SK-N-SH treated with all-trans-retinoic acid at 6 μM for 48 hours (cell line): ENCODE results near the gene CEP295NL.
"Not testable (repeated sequence)": the region's sequence is repeated elsewhere in the genome, so short reads cannot be mapped to it uniquely, and the experiment has no call there.

ENCODE experiments used
- ATAC-seq: fragments of 200-7000 bp; cut with Tn5 transposase; 3 replicates; pipeline ENCODE4 v1.9.1; 2020; ENCODE audit warnings: mild to moderate bottlenecking, moderate library complexity
- ARNTL ChIP-seq: fragments of 450-650 bp; formaldehyde crosslinking; IDR thresholded peaks from 2 replicates; pipeline ENCODE4 v1.5.0; 2020; ENCODE audit warnings: low read depth, mild to moderate bottlenecking, moderate library complexity, borderline replicate concordance
- BACH2 ChIP-seq: fragments of 250-450 bp; sonication (Bioruptor Pico); IDR thresholded peaks from 2 replicates; pipeline ENCODE4 v1.9.0; 2021; ENCODE audit warnings: mild to moderate bottlenecking, borderline replicate concordance
- CREB5 ChIP-seq: fragments of 250-450 bp; sonication (Bioruptor Pico); IDR thresholded peaks from 2 replicates; pipeline ENCODE4 v1.5.1; 2020; ENCODE audit warnings: low read depth, mild to moderate bottlenecking, moderate library complexity
- CSDC2 ChIP-seq: fragments of 250-450 bp; sonication (Bioruptor Pico); IDR thresholded peaks from 2 replicates; pipeline ENCODE4 v1.5.0; 2020; ENCODE audit warnings: mild to moderate bottlenecking, moderate library complexity
- ESRRG ChIP-seq: fragments of 250-450 bp; sonication (Bioruptor Pico); IDR thresholded peaks from 2 replicates; pipeline ENCODE4 v1.6.1; 2021; ENCODE audit warnings: mild to moderate bottlenecking
- GLIS3 ChIP-seq: fragments of 250-450 bp; sonication (Bioruptor Pico); IDR thresholded peaks from 2 replicates; pipeline ENCODE4 v1.5.0; 2020; ENCODE audit warnings: mild to moderate bottlenecking, moderate library complexity
- ISL1 ChIP-seq: fragments of 250-450 bp; sonication (Bioruptor Pico); IDR thresholded peaks from 2 replicates; pipeline ENCODE4 v2.1.2; 2022; ENCODE audit warnings: mild to moderate bottlenecking, moderate library complexity
- OSR1 ChIP-seq: fragments of 250-450 bp; sonication (Bioruptor Pico); IDR thresholded peaks from 2 replicates; pipeline ENCODE4 v1.8.0; 2022; ENCODE audit warnings: moderate library complexity, mild to moderate bottlenecking, inconsistent platforms
- PATZ1 ChIP-seq: fragments of 250-450 bp; sonication (Bioruptor Pico); IDR thresholded peaks from 2 replicates; pipeline ENCODE4 v1.8.0; 2020; ENCODE audit warnings: mild to moderate bottlenecking, moderate library complexity, borderline replicate concordance
- PPARA ChIP-seq: fragments of 250-450 bp; sonication (Bioruptor Pico); IDR thresholded peaks from 2 replicates; pipeline ENCODE4 v1.5.0; 2020; ENCODE audit warnings: mild to moderate bottlenecking, borderline replicate concordance
- RARB ChIP-seq: fragments of 250-450 bp; sonication (Bioruptor Pico); IDR thresholded peaks from 2 replicates; pipeline ENCODE4 v1.8.0; 2021; ENCODE audit warnings: mild to moderate bottlenecking, moderate library complexity
- SNAI2 ChIP-seq: fragments of 250-450 bp; sonication (Bioruptor Pico); IDR thresholded peaks from 2 replicates; pipeline ENCODE4 v1.5.0; 2020; ENCODE audit warnings: mild to moderate bottlenecking, moderate library complexity
- TCF4 ChIP-seq: fragments of 250-450 bp; sonication (Bioruptor Pico); IDR thresholded peaks from 2 replicates; pipeline ENCODE4 v1.8.0; 2021; ENCODE audit warnings: mild to moderate bottlenecking, moderate library complexity, borderline replicate concordance
- TOX ChIP-seq: fragments of 250-450 bp; sonication (Bioruptor Pico); IDR thresholded peaks from 2 replicates; pipeline ENCODE4 v1.8.0; 2021; ENCODE audit warnings: mild to moderate bottlenecking, moderate library complexity, borderline replicate concordance
- ZC3H10 ChIP-seq: fragments of 250-450 bp; sonication (Bioruptor Pico); IDR thresholded peaks from 2 replicates; pipeline ENCODE4 v1.5.1; 2021; ENCODE audit warnings: mild to moderate bottlenecking, moderate library complexity
- ZFP3 ChIP-seq: fragments of 250-450 bp; sonication (Bioruptor Pico); IDR thresholded peaks from 2 replicates; pipeline ENCODE4 v1.5.0; 2020; ENCODE audit warnings: mild to moderate bottlenecking, moderate library complexity
- ZFP30 ChIP-seq: fragments of 450-650 bp; formaldehyde crosslinking; IDR thresholded peaks from 2 replicates; pipeline ENCODE4 v1.5.0; 2022; ENCODE audit warnings: mild to moderate bottlenecking, moderate library complexity
- ZNF565 ChIP-seq: fragments of 450-650 bp; formaldehyde crosslinking; conservative IDR thresholded peaks from 2 replicates; pipeline ENCODE4 v1.5.0; 2020; ENCODE audit warnings: low read depth, mild to moderate bottlenecking, moderate library complexity
- ZNF70 ChIP-seq: fragments of 450-650 bp; formaldehyde crosslinking; IDR thresholded peaks from 2 replicates; pipeline ENCODE4 v1.5.0; 2020; ENCODE audit warnings: mild to moderate bottlenecking, moderate library complexity
- ZNF8 ChIP-seq: fragments of 450-650 bp; formaldehyde crosslinking; IDR thresholded peaks from 2 replicates; pipeline ENCODE4 v1.5.0; 2020; ENCODE audit warnings: mild to moderate bottlenecking, moderate library complexity
- TF ChIP-seq, protein P1 (sequence below): fragments of 250-450 bp; sonication (Bioruptor Pico); IDR thresholded peaks from 2 replicates; pipeline ENCODE4 v1.5.0; 2020; ENCODE audit warnings: mild to moderate bottlenecking, moderate library complexity

CEP295NL gene

GRCh38 chr17:78915872-78916632 lies 13.1 kb upstream of the CEP295NL start:
- ATAC-seq, result peak; percentile 10; the same call in 1 of the 3 replicates

DNA sequence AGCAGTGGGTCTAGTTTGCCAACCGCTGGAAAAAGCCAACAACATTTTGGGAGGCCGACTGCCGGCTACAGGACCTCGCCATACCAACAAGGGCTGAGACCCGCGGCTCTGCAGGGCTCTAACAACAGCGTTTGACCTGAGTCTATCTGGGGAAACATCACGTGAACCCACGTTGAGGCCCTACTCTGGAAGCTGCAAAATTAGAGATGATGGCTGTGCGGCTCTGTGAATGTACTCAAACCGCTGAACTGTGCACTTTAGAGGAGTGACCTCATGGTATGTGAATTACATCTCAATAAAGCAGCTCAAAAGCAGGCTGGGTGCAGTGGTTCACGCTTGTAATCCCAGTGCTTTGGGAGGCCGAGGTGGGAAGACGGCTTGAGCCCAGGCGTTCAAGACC lies 10.1 kb upstream of the CEP295NL start:
- TF ChIP-seq SNAI2 (CRISPR knock-in tag), result no peak
- TF ChIP-seq TCF4 (CRISPR knock-in tag), result no peak
- TF ChIP-seq ESRRG (CRISPR knock-in tag), result no peak
- no peak for TF ChIP-seq ARNTL (CRISPR knock-in tag)
- no peak for TF ChIP-seq ZNF8 (CRISPR knock-in tag)
- no peak for TF ChIP-seq ZFP3
- no peak for TF ChIP-seq CSDC2
- TF ChIP-seq ZNF565, result no peak
- no peak for ATAC-seq

More at GRCh38 chr17:78915872-78916632, 13.1 kb upstream of the CEP295NL start:
- no peak for TF ChIP-seq CREB5

- TF ChIP-seq ISL1 (CRISPR knock-in tag), result no peak
- TF ChIP-seq BACH2, result no peak
Measured at GRCh38 chr17:78912082-78912481, 9.1 kb upstream of the CEP295NL start.

GRCh38 chr17:78911543-78911942 lies 8.5 kb upstream of the CEP295NL start:
- not testable (repeated sequence) for ATAC-seq

More at GRCh38 chr17:78912082-78912481, 9.1 kb upstream of the CEP295NL start:
- ATAC-seq, result no peak

- no peak for ATAC-seq
- TF ChIP-seq ZNF565 (no peak), CREB5 (no peak), TOX (CRISPR knock-in tag) (no peak), ESRRG (CRISPR knock-in tag) (no peak), ZNF70 (CRISPR knock-in tag) (no peak), OSR1 (CRISPR knock-in tag) (no peak), ZC3H10 (CRISPR knock-in tag) (no peak), CSDC2 (no peak), ZFP30 (no peak), BACH2 (no peak), ZNF8 (CRISPR knock-in tag) (no peak), RARB (CRISPR knock-in tag) (no peak), TCF4 (CRISPR knock-in tag) (no peak), GLIS3 (CRISPR knock-in tag) (no peak), PATZ1 (CRISPR knock-in tag) (no peak)
Measured at GRCh38 chr17:78910497-78911284, 7.7 kb upstream of the CEP295NL start.

DNA sequence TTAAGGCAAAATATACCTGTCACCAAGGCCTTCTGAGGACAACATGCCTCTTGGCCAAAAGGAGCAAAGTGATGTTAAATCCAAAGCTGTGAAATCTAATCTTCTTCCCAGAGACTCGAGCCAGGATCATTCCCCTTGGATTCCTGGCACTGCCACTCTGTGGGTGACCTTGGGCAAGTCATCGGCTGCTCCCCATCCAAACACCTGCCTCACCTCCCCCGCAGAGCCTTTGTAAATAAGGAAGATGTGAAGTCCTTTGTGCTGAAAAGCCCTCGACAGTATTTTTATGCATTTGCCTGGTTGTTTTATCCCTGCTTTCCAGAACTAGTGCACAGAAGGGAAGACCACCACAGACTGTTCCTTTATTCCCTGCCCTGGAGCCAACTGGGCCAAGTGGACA lies 5.4 kb upstream of the CEP295NL start:
- no peak for ATAC-seq
- TF ChIP-seq ESRRG (CRISPR knock-in tag) (no peak), TOX (CRISPR knock-in tag) (no peak), BACH2 (no peak), ZNF8 (CRISPR knock-in tag) (no peak), ZFP3 (no peak), ZNF565 (no peak), RARB (CRISPR knock-in tag) (no peak), TCF4 (CRISPR knock-in tag) (no peak), PPARA (no peak), SNAI2 (CRISPR knock-in tag) (no peak), CREB5 (no peak), CSDC2 (no peak), ZC3H10 (CRISPR knock-in tag) (no peak), OSR1 (CRISPR knock-in tag) (no peak), ISL1 (CRISPR knock-in tag) (no peak)
- TF ChIP-seq, protein P1, sequence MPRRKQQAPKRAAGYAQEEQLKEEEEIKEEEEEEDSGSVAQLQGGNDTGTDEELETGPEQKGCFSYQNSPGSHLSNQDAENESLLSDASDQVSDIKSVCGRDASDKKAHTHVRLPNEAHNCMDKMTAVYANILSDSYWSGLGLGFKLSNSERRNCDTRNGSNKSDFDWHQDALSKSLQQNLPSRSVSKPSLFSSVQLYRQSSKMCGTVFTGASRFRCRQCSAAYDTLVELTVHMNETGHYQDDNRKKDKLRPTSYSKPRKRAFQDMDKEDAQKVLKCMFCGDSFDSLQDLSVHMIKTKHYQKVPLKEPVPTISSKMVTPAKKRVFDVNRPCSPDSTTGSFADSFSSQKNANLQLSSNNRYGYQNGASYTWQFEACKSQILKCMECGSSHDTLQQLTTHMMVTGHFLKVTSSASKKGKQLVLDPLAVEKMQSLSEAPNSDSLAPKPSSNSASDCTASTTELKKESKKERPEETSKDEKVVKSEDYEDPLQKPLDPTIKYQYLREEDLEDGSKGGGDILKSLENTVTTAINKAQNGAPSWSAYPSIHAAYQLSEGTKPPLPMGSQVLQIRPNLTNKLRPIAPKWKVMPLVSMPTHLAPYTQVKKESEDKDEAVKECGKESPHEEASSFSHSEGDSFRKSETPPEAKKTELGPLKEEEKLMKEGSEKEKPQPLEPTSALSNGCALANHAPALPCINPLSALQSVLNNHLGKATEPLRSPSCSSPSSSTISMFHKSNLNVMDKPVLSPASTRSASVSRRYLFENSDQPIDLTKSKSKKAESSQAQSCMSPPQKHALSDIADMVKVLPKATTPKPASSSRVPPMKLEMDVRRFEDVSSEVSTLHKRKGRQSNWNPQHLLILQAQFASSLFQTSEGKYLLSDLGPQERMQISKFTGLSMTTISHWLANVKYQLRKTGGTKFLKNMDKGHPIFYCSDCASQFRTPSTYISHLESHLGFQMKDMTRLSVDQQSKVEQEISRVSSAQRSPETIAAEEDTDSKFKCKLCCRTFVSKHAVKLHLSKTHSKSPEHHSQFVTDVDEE (CRISPR knock-in tag), result no peak
